Measurements from ENCODE around the gene KLHL36. TPM values are rescaled to one million over a fixed set of nuclear protein-coding genes. Genes with fewer than 3 reads are reported as not detected.
"Not testable (repeated sequence)": the region's sequence is repeated elsewhere in the genome, so short reads cannot be mapped to it uniquely, and the experiment has no call there.

Gene KLHL36
- total RNA-seq, 1 experiment from 2014 or later = 46.0 TPM

- ATAC-seq (no peak), DNase-seq (ENCODE audit: low read depth, low spot score) (no peak)
- Histone ChIP-seq H3K36me3 (ENCODE audit: control insufficient read depth, insufficient read depth, low read length) (no peaks in the 10 kb centered on the region), H3K4me3 (ENCODE audit: low read depth in 2 of 2, low read length in 2 of 2) (no peak overlapping the region), H3K27me3 (ENCODE audit: control insufficient read depth, insufficient read depth, low read length) (no peaks in the 10 kb centered on the region), H3K27ac (ENCODE audit: low read length) (no peak overlapping the region), H3K4me1 (ENCODE audit: control insufficient read depth, insufficient read depth, low read length) (no peaks in the 10 kb centered on the region), H3K9me3 (ENCODE audit: control insufficient read depth, insufficient read depth, low read depth, low read length) (no peaks in the 10 kb centered on the region)
- POLR2A ChIA-PET = no interaction called here
- intact Hi-C loops (cut with micrococcal nuclease; ENCODE audit: unreplicated experiment) = no loop called here
- in situ Hi-C loops (cut with HindIII; ENCODE audit: low pct_unique_long_range_greater_than_20kb, low sequenced_read_pairs) = no loop called here
- TF ChIP-seq REST (IDR thresholded peaks at IDR 0.05; ENCODE audit: insufficient read depth in 1 of 2, low read depth in 2 of 2, low read length in 1 of 2) = no peak
- TF ChIP-seq SIN3A (IDR thresholded peaks at IDR 0.05; ENCODE audit: borderline replicate concordance, insufficient read depth, low read depth, low read length) = no peak
- TF ChIP-seq POLR2AphosphoS5 (IDR thresholded peaks at IDR 0.05; ENCODE audit: low read depth, low read length) = no peak
- TF ChIP-seq CTCF (IDR thresholded peaks at IDR 0.05) = no peak
- TF ChIP-seq TCF7L2 (IDR thresholded peaks at IDR 0.05; ENCODE audit: low read depth, low read length) = no peak
- BruUV-seq (replicated peaks) = no TSS peak
- CTCF ChIA-PET = no interaction called here
Measured at GRCh38 chr16:84631886-84632285, 16.4 kb upstream of the KLHL36 start.

DNA sequence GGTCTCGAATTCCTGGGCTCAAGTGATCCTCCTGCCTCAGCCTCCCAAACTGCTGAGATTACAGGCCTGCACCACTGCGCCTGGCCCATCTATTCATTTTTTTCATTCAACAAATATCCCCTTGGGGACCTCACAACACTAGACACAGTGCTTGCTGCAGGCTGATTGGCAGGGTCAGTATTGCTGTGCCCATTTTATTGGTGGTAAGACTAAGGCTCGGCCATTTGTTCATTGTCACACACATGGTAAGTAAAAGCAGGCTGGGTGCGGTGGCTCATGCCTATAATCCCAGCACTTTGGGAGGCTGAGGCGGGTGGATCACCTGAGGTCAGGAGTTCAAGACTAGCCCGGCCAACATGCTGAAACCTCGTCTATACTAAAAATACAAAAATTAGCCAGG, 15.4 kb upstream of the KLHL36 start:
- ATAC-seq; H3K27me3 ChIP-seq (ENCODE audit: control insufficient read depth, insufficient read depth, low read length); POLR2A ChIA-PET; in situ Hi-C loops (cut with HindIII; ENCODE audit: low pct_unique_long_range_greater_than_20kb, low sequenced_read_pairs); BruUV-seq (replicated peaks); CTCF ChIA-PET; H3K4me1 ChIP-seq (ENCODE audit: control insufficient read depth, insufficient read depth, low read length); H3K4me3 ChIP-seq (ENCODE audit: low read depth in 2 of 2, low read length in 2 of 2); DNase-seq (ENCODE audit: low read depth, low spot score); H3K36me3 ChIP-seq (ENCODE audit: control insufficient read depth, insufficient read depth, low read length); intact Hi-C loops (cut with micrococcal nuclease; ENCODE audit: unreplicated experiment); H3K9me3 ChIP-seq (ENCODE audit: control insufficient read depth, insufficient read depth, low read depth, low read length); H3K27ac ChIP-seq (ENCODE audit: low read length): not testable (repeated sequence)

DNA sequence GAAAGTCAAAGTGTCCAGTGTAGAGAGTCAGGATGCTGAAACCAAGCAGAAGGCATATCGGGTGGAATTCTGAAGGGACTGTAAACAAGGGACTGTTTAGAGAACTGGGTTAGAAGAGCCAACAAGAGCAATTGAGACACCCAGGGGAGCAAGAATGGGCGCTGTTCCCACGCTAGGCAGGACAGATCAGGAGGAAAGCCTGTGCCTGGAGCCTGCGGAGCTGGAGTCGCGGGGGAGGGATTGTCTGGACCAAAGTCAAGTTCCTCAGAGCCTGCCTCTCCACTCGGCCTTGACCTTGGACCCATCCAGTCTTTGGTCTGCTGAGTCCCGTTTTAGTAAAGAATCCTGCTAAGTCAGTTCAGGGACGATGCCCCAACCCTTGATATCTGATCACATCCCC, 14.7 kb upstream of the KLHL36 start:
- DNase-seq (ENCODE audit: low read depth, low spot score) (no peak), ATAC-seq (no peak)
- CTCF ChIA-PET = interaction anchor here (0.9 kb wide), 1 partner anchor 16 kb away, joined by 6 read pairs; no protein-coding TSS in a partner anchor
- H3K27me3 ChIP-seq (ENCODE audit: control insufficient read depth, insufficient read depth, low read length) = no peaks in the 10 kb centered on the region
- in situ Hi-C loops (cut with HindIII; ENCODE audit: low pct_unique_long_range_greater_than_20kb, low sequenced_read_pairs) (no loop called here), intact Hi-C loops (cut with micrococcal nuclease; ENCODE audit: unreplicated experiment) (no loop called here)
- no peak overlapping the region for H3K4me3 ChIP-seq (ENCODE audit: low read depth in 2 of 2, low read length in 2 of 2)
- BruUV-seq (replicated peaks) = no TSS peak
- H3K27ac ChIP-seq (ENCODE audit: low read length) = no peak overlapping the region
- POLR2A ChIA-PET = no interaction called here
- TF ChIP-seq REST (IDR thresholded peaks at IDR 0.05; ENCODE audit: insufficient read depth in 1 of 2, low read depth in 2 of 2, low read length in 1 of 2) (no peak), CTCF (IDR thresholded peaks at IDR 0.05) (no peak), POLR2AphosphoS5 (IDR thresholded peaks at IDR 0.05; ENCODE audit: low read depth, low read length) (no peak), SIN3A (IDR thresholded peaks at IDR 0.05; ENCODE audit: borderline replicate concordance, insufficient read depth, low read depth, low read length) (no peak), TCF7L2 (IDR thresholded peaks at IDR 0.05; ENCODE audit: low read depth, low read length) (no peak)
- no peaks in the 10 kb centered on the region for H3K4me1 ChIP-seq (ENCODE audit: control insufficient read depth, insufficient read depth, low read length)
- no peaks in the 10 kb centered on the region for H3K9me3 ChIP-seq (ENCODE audit: control insufficient read depth, insufficient read depth, low read depth, low read length)
- H3K36me3 ChIP-seq (ENCODE audit: control insufficient read depth, insufficient read depth, low read length) = no peaks in the 10 kb centered on the region
